Neural progenitor cell (in vitro differentiated cells): ENCODE results near the gene SGO1.

ENCODE experiments used
- CTCF ChIP-seq: fragments of 200-600 bp; sonication (generic); IDR thresholded peaks from 2 replicates; pipeline ENCODE4 v1.5.1; 2017; ENCODE audit warnings: antibody characterized with exemption, mild to moderate bottlenecking
- EZH2 ChIP-seq: fragments of 200-600 bp; sonication (generic); IDR thresholded peaks from 2 replicates; pipeline ENCODE4 v1.6.1; 2017; ENCODE audit warnings: antibody characterized with exemption, mild to moderate bottlenecking, moderate library complexity
- EZH2phosphoT487 ChIP-seq: fragments of 200-600 bp; sonication (generic); IDR thresholded peaks from 2 replicates; pipeline ENCODE4 v1.6.1; 2017; ENCODE audit warnings: antibody characterized with exemption

GRCh38 chr3:20141316-20141715, 44.7 kb downstream of the SGO1 start:
- no peak for TF ChIP-seq EZH2
- TF ChIP-seq CTCF = no peak
- TF ChIP-seq EZH2phosphoT487 = no peak
